OCI-LY3 (cell line): ENCODE measurements around the gene MAPKAPK3.

Experiments used
- H2AFZ ChIP-seq: fragments of 200-600, 300-600 bp; shearing (Covaris generic); 2 replicates; pipeline ENCODE4 v1.6.0; 2014; ENCODE audit warnings: antibody characterized with exemption, low read depth, low read length
- H3K27ac ChIP-seq: fragments of 200-600, 300-600 bp; sonication (generic); 2 replicates; pipeline ENCODE4 v1.5.1; 2014; ENCODE audit warnings: mild to moderate bottlenecking, low read length, moderate library complexity, mixed read lengths
- H3K27me3 ChIP-seq: fragments of 200-600, 300-600 bp; sonication (generic); 2 replicates; pipeline ENCODE4 v1.6.1; 2014; ENCODE audit warnings: low read depth, low read length, mixed read lengths
- H3K36me3 ChIP-seq: fragments of 200-600, 300-600 bp; sonication (generic); replicated peaks from 2 replicates; pipeline ENCODE3; 2014; ENCODE audit warnings: low read depth, low read length, mixed read lengths
- H3K4me1 ChIP-seq: fragments of 300-600, 200-600 bp; sonication (generic); 2 replicates; pipeline ENCODE4 v1.6.1; 2014; ENCODE audit warnings: low read length, mixed read lengths
- H3K4me2 ChIP-seq: fragments of 200-600, 300-600 bp; sonication (generic); 2 replicates; pipeline ENCODE4 v1.6.1; 2014; ENCODE audit warnings: low read length, mixed read lengths
- H3K4me3 ChIP-seq: fragments of 300-600, 200-600 bp; sonication (generic); 2 replicates; pipeline ENCODE4 v1.5.1; 2014; ENCODE audit warnings: antibody characterized with exemption, mild to moderate bottlenecking, low read length, moderate library complexity
- H3K79me2 ChIP-seq: fragments of 300-600, 200-600 bp; shearing (Covaris generic); 2 replicates; pipeline ENCODE4 v1.6.1; 2014; ENCODE audit warnings: mild to moderate bottlenecking, low read length, mixed read lengths
- H3K9ac ChIP-seq: fragments of 300-600, 200-600 bp; shearing (Covaris generic); 2 replicates; pipeline ENCODE4 v1.6.0; 2014; ENCODE audit warnings: mild to moderate bottlenecking, low read length, moderate library complexity
- H3K9me3 ChIP-seq: fragments of 200-600, 300-600 bp; shearing (Covaris generic); 2 replicates; pipeline ENCODE4 v1.6.1; 2014; ENCODE audit warnings: low read length, mixed read lengths; ENCODE audit not compliant: insufficient read depth
- H4K20me1 ChIP-seq: fragments of 200-600, 300-600 bp; sonication (generic); 2 replicates; pipeline ENCODE4 v1.6.1; 2016; ENCODE audit warnings: low read length, mixed read lengths; ENCODE audit not compliant: insufficient read depth
- EZH2phosphoT487 ChIP-seq: fragments of 200-600 bp; shearing (Covaris generic); IDR thresholded peaks from 2 replicates; pipeline ENCODE4 v1.6.1; 2018; ENCODE audit warnings: antibody characterized with exemption, mixed run types, low read depth
- TF ChIP-seq, protein P1 (sequence below): fragments of 200-600, 300-600 bp; sonication (generic); IDR thresholded peaks from 2 replicates; pipeline ENCODE4 v1.5.1; 2014; ENCODE audit warnings: antibody characterized with exemption, low read length, low read depth

The MAPKAPK3 gene

GRCh38 chr3:50600141-50600753 lies 16.7 kb upstream of the MAPKAPK3 start:
- H3K9me3 ChIP-seq = no peaks in the 10 kb centered on the region
- H4K20me1 ChIP-seq = no peaks in the 10 kb centered on the region
- H3K4me1 ChIP-seq = peaks cover 33% of the 10 kb centered on the region
- TF ChIP-seq, protein P1, sequence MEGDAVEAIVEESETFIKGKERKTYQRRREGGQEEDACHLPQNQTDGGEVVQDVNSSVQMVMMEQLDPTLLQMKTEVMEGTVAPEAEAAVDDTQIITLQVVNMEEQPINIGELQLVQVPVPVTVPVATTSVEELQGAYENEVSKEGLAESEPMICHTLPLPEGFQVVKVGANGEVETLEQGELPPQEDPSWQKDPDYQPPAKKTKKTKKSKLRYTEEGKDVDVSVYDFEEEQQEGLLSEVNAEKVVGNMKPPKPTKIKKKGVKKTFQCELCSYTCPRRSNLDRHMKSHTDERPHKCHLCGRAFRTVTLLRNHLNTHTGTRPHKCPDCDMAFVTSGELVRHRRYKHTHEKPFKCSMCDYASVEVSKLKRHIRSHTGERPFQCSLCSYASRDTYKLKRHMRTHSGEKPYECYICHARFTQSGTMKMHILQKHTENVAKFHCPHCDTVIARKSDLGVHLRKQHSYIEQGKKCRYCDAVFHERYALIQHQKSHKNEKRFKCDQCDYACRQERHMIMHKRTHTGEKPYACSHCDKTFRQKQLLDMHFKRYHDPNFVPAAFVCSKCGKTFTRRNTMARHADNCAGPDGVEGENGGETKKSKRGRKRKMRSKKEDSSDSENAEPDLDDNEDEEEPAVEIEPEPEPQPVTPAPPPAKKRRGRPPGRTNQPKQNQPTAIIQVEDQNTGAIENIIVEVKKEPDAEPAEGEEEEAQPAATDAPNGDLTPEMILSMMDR = no peak
- TF ChIP-seq EZH2phosphoT487 = no peak
- no peaks in the 10 kb centered on the region for H3K36me3 ChIP-seq
- peak overlapping the region; percentile 31 for H3K27ac ChIP-seq
- H3K79me2 ChIP-seq = no peaks in the 10 kb centered on the region
- H3K9ac ChIP-seq = peak overlapping the region; percentile 40; the same call in 1 of the 2 replicates
- H3K4me3 ChIP-seq = no peak overlapping the region
- H3K4me2 ChIP-seq = peak overlapping the region; percentile 36
- H3K27me3 ChIP-seq = no peaks in the 10 kb centered on the region
- peak overlapping the region; percentile 63; the same call in 1 of the 2 replicates for H2AFZ ChIP-seq

- H3K9me3 ChIP-seq = no peaks in the 10 kb centered on the region
- no peaks in the 10 kb centered on the region for H3K79me2 ChIP-seq
- H3K4me2 ChIP-seq = peak overlapping the region; percentile 36
- H3K9ac ChIP-seq = peak overlapping the region; percentile 40
- no peaks in the 10 kb centered on the region for H3K36me3 ChIP-seq
- peak overlapping the region; percentile 63 for H2AFZ ChIP-seq
- peak overlapping the region; percentile 36 for H3K27ac ChIP-seq
- no peaks in the 10 kb centered on the region for H3K27me3 ChIP-seq
- H4K20me1 ChIP-seq = no peaks in the 10 kb centered on the region
- no peak for TF ChIP-seq EZH2phosphoT487
- TF ChIP-seq, protein P1 = no peak
- H3K4me3 ChIP-seq = peak overlapping the region; percentile 2; the same call in 1 of the 2 replicates
- H3K4me1 ChIP-seq = peaks cover 41% of the 10 kb centered on the region
Observed at GRCh38 chr3:50600841-50601591, 15.9 kb upstream of the MAPKAPK3 start.

DNA sequence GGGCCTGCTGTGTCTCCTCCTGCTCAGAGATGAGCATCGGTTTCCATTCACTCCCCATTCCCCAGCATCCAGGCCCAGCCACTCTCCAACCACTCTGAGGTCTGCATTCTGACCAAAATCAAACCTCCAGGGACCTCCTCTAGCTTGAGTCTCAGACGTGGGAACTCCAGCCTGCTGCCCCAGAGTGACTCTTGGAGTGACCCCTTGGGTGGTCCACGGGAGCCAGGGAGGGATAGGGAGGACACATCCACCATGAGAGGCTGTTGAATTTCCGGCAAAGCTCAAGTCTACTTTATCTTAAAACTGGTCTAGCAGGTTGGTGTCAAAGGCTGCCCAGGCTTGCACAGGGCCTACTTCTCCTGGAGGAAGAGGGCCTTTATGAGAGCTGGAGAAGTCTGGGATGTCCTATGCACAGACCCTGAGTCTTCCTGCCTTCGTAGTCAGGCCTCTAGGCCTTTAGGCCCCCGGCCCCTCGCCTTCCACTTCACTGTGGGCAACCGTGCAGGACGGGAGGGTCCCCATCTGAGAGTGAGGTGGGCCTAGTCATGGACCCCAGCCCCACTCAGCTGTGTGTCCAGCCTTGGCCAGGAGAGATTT lies 14.3 kb upstream of the MAPKAPK3 start:
- TF ChIP-seq EZH2phosphoT487 = no peak
- TF ChIP-seq, protein P1 = no peak

More for the DNA sequence above, 14.3 kb upstream of the MAPKAPK3 start:
- no peaks in the 10 kb centered on the region for H4K20me1 ChIP-seq
- H2AFZ ChIP-seq = no peak overlapping the region
- no peak overlapping the region for H3K4me2 ChIP-seq
- no peak overlapping the region for H3K9ac ChIP-seq
- H3K4me1 ChIP-seq = peaks cover 42% of the 10 kb centered on the region
- H3K9me3 ChIP-seq = no peaks in the 10 kb centered on the region
- no peaks in the 10 kb centered on the region for H3K36me3 ChIP-seq
- H3K27me3 ChIP-seq = no peaks in the 10 kb centered on the region
- no peak overlapping the region for H3K27ac ChIP-seq
- H3K79me2 ChIP-seq = no peaks in the 10 kb centered on the region
- H3K4me3 ChIP-seq = no peak overlapping the region
